Measurements from ENCODE around the gene SMARCA1. TPM values are rescaled to one million over a fixed set of nuclear protein-coding genes. Genes with fewer than 3 reads are reported as not detected.

SMARCA1 gene
- total RNA-seq, 4 donors from 2014 or later: 26.0 to 35.4 (median 28.3) TPM

DNA sequence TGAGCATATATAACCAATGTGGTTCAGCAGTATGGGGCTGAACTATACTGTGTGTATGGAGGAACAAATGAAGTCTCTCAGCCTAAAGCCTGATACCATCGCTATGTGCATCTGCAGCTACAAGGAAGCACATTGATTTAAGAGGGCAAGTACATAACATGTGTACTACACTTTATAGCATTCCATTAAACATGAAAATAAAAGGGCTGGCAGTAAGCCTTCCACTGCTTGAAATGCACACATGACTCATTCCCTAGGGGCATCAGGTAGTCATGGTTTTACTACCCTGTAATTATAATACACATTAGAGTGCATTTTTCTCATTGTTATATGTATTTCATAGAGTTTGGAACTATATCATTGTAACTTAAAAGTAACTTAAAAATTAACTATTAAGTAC, 51.2 kb downstream of the SMARCA1 start:
- ATAC-seq (ENCODE audit: low FRiP score) (no peak), DNase-seq (ENCODE audit: low spot score) (no peak)
- TF ChIP-seq, protein P1, sequence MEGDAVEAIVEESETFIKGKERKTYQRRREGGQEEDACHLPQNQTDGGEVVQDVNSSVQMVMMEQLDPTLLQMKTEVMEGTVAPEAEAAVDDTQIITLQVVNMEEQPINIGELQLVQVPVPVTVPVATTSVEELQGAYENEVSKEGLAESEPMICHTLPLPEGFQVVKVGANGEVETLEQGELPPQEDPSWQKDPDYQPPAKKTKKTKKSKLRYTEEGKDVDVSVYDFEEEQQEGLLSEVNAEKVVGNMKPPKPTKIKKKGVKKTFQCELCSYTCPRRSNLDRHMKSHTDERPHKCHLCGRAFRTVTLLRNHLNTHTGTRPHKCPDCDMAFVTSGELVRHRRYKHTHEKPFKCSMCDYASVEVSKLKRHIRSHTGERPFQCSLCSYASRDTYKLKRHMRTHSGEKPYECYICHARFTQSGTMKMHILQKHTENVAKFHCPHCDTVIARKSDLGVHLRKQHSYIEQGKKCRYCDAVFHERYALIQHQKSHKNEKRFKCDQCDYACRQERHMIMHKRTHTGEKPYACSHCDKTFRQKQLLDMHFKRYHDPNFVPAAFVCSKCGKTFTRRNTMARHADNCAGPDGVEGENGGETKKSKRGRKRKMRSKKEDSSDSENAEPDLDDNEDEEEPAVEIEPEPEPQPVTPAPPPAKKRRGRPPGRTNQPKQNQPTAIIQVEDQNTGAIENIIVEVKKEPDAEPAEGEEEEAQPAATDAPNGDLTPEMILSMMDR (IDR thresholded peaks at IDR 0.05): no peak

DNA sequence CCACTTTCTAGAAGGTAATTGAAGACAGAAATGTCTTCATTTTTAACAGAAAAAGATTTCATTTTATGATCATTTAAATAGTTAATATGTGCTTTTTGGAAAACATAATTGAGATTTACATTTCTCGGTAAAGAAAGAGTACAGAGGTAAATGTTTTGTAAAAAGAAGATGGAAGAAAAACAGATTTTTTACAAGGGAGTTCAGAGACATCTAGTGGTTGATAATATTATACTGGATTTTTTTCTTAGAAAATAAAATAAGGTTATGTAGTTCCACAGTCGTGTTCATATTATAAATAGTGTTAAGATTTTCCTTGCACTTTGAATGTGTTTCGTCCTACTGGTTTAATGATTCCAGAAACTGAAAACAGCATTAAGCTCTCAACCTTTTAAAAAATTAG, 60.6 kb downstream of the SMARCA1 start:
- ATAC-seq (ENCODE audit: low FRiP score) (no peak), DNase-seq (ENCODE audit: low spot score) (no peak)
- TF ChIP-seq, protein P1 (IDR thresholded peaks at IDR 0.05): no peak

DNA sequence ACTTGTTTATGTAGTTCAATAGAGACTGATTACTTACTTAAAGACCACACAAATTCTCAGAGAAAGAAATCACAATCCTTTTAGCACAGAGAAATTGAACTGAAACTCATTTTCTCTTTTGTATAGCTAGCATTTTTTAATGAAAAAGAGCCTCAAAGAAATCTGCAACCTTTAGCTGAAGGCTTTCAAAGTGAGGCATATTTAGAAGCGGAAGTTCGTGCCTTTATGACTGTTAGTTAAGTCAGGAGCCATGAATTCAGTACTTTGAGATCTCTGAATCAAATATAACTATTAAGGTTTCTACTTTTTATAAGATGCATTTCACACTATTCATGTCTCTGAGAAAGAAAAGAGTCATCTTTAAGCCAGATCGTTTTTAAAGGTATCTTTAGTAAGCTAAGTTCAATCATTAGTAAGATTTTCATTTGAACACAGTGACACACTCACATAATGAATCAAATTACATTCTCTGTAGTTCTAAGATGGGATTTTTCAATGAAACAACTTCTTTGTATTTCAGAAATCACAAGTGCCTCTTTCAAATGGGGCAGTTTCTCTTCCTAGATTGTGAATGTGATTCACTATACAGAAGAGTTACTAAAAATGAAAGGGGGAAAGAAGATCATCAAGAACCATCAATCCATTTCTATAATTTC, 61.4 kb downstream of the SMARCA1 start:
- ATAC-seq (ENCODE audit: low FRiP score): no peak
- DNase-seq (ENCODE audit: low spot score): no peak
- TF ChIP-seq, protein P1 (IDR thresholded peaks at IDR 0.05): no peak

DNA sequence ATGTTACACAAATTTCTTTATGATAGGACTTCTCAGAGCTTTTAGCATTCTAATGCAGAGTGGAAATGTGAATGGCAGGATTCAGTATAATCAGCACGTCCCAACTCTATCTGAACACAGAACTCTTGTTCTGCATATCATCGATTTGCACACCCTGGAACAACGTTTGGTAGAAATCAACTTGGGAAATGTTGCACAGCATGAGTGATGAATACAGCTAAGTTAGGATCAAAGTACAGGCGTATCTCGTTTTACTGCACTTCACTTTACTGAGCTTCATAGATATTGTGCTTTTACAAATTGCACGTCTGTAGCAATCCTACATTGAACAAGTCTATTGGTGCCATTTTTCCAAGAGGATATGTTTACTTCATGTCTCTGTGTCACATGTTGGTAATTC, 70.8 kb downstream of the SMARCA1 start:
- DNase-seq (ENCODE audit: low spot score): no peak
- TF ChIP-seq, protein P1 (IDR thresholded peaks at IDR 0.05): no peak
- no peak for ATAC-seq (ENCODE audit: low FRiP score)

DNA sequence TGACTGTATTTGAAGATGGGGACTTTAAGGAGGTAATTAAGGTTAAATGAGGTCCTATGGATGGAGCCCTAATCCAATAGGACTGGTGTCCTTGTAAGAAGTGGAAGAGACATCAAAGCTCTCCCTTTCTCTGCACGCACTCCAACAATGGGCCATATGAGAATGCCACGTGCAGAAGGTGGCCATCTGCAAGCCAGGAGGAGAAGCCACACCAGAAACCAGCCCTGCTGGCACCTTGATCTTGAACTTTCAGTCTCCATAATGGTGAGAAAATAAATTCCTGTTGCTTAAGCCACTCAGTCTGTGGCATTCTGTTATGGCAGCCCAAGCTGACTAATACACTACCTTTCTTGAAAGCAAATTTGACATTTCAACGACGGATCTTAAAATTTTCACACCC, 73.2 kb downstream of the SMARCA1 start:
- TF ChIP-seq, protein P1 (IDR thresholded peaks at IDR 0.05): no peak
- ATAC-seq (ENCODE audit: low FRiP score) (no peak), DNase-seq (ENCODE audit: low spot score) (no peak)

DNA sequence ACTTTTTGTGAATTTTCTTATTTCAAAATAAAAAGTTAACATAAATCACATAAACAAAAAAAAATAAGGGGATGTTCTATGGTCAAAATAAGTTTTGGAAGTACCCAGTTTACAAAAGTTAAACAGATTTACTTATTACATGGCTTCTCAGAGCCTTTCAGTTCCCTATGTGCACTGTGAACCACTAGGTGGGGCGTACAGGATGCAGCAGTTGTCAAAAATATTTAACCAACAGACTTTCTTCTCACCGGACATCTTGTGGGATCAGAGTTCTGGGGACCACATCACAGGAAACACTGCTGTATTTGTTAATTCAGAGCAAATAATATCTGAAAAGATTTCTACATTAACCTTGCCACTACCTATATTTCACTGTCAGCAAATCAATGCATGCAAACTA, 74.1 kb downstream of the SMARCA1 start:
- DNase-seq (ENCODE audit: low spot score) (no peak), ATAC-seq (ENCODE audit: low FRiP score) (no peak)

DNA sequence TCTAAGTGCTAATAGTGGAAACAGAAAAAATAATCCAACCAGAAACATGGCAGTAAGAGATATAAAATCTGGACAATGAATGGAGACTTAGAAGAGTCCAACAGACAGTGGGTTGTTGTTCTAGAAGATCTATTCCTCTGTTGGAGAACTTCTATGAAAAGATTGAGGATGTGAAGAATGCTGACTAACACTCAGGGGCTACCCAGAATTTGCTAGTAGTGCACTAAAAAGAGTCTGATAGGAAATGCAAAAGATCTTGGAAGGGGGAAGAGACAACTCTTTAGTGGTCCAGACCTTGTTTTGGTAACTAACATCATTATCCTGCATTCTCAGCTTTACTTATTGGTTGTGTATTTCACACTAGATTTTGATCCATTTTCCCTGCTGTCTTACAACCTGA, 77.9 kb downstream of the SMARCA1 start:
- DNase-seq (ENCODE audit: low spot score) (no peak), ATAC-seq (ENCODE audit: low FRiP score) (no peak)
- TF ChIP-seq, protein P1 (IDR thresholded peaks at IDR 0.05): no peak

More for the DNA sequence above, 74.1 kb downstream of the SMARCA1 start:
- TF ChIP-seq, protein P1 (IDR thresholded peaks at IDR 0.05): no peak

All from omental fat pad (tissue), 4 donors.